A673 (cell line): ENCODE measurements around the gene CMTM4. TPM values are rescaled to one million over a fixed set of nuclear protein-coding genes. Genes with fewer than 3 reads are reported as not detected.

ENCODE experiments used
- BruUV-seq: library from RNA; stranded (reverse); fragments of 400-500 nt; replicated peaks from 2 replicates; lab custom pipeline; 2021; lab: Mats Ljungman, UMichigan
- CTCF ChIA-PET: fragments of 300-600 bp; sonication (Branson Sonifier 250); formaldehyde crosslinking; loops from one replicate; lab custom pipeline; 2022; ENCODE audit warnings: antibody characterized with exemption; lab: Charles Lee
- POLR2A ChIA-PET: fragments of 300-600 bp; sonication (Branson Sonifier 250); formaldehyde crosslinking; loops from one replicate; lab custom pipeline; 2022; ENCODE audit warnings: antibody characterized with exemption; ENCODE audit not compliant: low non-redundant PET; lab: Charles Lee
- DNase-seq: peaks from one replicate; pipeline ENCODE4 v3.0.0-alpha.2; 2015; ENCODE audit warnings: low spot score
- H3K27ac ChIP-seq: fragments of 200-600 bp; sonication (generic); 2 replicates; pipeline ENCODE4 v1.5.1; 2016; ENCODE audit warnings: mixed run types, low read depth, mild to moderate bottlenecking, mixed read lengths, antibody characterized with exemption, low read length; ENCODE audit not compliant: poor library complexity, severe bottlenecking
- H3K27me3 ChIP-seq: fragments of 200-600 bp; sonication (generic); replicated peaks from 2 replicates; pipeline ENCODE4 v1.6.1; 2017; ENCODE audit warnings: mixed run types, low read depth, mild to moderate bottlenecking, mixed read lengths, antibody characterized with exemption, low read length; ENCODE audit not compliant: insufficient read depth, poor library complexity
- H3K36me3 ChIP-seq: fragments of 200-600 bp; sonication (generic); 2 replicates; pipeline ENCODE4 v1.6.1; 2016; ENCODE audit warnings: mixed run types, mild to moderate bottlenecking, mixed read lengths, antibody characterized with exemption, low read length; ENCODE audit not compliant: insufficient read depth, poor library complexity, severe bottlenecking
- H3K4me1 ChIP-seq: fragments of 200-600 bp; sonication (generic); 2 replicates; pipeline ENCODE4 v1.6.1; 2017; ENCODE audit warnings: mixed run types, mild to moderate bottlenecking, mixed read lengths, antibody characterized with exemption, low read length; ENCODE audit not compliant: insufficient read depth, poor library complexity, severe bottlenecking
- H3K4me3 ChIP-seq: fragments of 200-600 bp; sonication (generic); 2 replicates; pipeline ENCODE4 v1.5.1; 2016; ENCODE audit warnings: low read depth, mixed run types, mild to moderate bottlenecking, mixed read lengths, low read length; ENCODE audit not compliant: poor library complexity, severe bottlenecking
- H3K9me3 ChIP-seq: fragments of 200-600 bp; sonication (generic); 2 replicates; pipeline ENCODE4 v1.6.1; 2016; ENCODE audit warnings: mixed run types, low read depth, mild to moderate bottlenecking, mixed read lengths, antibody characterized with exemption, low read length; ENCODE audit not compliant: poor library complexity, severe bottlenecking
- EZH2 ChIP-seq: fragments of 200-600 bp; sonication (generic); IDR thresholded peaks from 2 replicates; pipeline ENCODE4 v1.6.1; 2017; ENCODE audit warnings: borderline replicate concordance, low read depth, mild to moderate bottlenecking, mixed read lengths, antibody characterized with exemption, low read length; ENCODE audit not compliant: poor library complexity, severe bottlenecking
- intact Hi-C: fragments of 100-400 bp; cut with micrococcal nuclease; formaldehyde crosslinking; loops from one replicate; pipeline ENCODE4 v1.10.0; 2022; ENCODE audit not compliant: unreplicated experiment
- total RNA-seq: library from RNA; stranded (reverse); gene quantifications from 2 replicates; pipeline ENCODE4 v1.2.3, GENCODE V29; 2021
- TF ChIP-seq, protein P1 (sequence below): fragments of 300-800, 200-600 bp; sonication (generic); conservative IDR thresholded peaks from 2 replicates; pipeline ENCODE4 v1.5.1; 2017; ENCODE audit warnings: low read depth, mild to moderate bottlenecking, antibody characterized with exemption, low read length, moderate library complexity, mixed read lengths

CMTM4 gene
- total RNA-seq, 1 experiment from 2014 or later = 30.3 TPM

DNA sequence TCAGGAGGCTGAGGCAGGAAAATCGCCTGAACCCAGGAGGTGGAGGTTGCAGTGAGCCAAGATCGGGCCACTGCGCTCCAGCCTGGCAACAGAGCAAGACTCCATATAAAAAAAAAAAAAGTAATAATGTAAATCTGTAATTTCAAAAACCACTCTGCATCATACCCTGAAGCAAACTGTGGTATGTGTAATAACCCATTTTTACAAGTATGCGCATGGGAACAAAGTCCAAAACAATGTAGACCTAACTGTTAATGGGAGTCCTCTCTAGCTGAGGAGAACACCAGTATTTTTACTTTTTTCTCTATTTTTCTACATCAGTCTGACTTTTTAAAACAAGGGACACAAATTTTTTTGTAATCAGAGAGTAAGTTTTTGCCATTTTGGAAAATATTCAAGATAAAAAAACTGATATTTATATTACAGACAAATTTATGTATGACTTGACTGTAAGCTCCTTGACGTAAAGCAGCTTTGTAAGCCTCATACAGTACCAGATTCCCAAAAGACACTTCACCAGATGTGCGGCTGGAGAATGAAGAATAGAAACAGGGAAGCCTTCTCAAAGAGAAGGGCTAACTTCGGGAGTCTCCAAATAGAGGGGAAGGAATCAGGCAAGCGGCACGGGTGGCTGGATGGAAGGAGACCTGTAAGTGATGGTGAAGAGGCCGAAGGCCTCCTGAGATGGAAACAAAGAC lies 25.7 kb downstream of the CMTM4 start:
- TF ChIP-seq, protein P1, sequence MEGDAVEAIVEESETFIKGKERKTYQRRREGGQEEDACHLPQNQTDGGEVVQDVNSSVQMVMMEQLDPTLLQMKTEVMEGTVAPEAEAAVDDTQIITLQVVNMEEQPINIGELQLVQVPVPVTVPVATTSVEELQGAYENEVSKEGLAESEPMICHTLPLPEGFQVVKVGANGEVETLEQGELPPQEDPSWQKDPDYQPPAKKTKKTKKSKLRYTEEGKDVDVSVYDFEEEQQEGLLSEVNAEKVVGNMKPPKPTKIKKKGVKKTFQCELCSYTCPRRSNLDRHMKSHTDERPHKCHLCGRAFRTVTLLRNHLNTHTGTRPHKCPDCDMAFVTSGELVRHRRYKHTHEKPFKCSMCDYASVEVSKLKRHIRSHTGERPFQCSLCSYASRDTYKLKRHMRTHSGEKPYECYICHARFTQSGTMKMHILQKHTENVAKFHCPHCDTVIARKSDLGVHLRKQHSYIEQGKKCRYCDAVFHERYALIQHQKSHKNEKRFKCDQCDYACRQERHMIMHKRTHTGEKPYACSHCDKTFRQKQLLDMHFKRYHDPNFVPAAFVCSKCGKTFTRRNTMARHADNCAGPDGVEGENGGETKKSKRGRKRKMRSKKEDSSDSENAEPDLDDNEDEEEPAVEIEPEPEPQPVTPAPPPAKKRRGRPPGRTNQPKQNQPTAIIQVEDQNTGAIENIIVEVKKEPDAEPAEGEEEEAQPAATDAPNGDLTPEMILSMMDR = no peak
- TF ChIP-seq EZH2 = no peak
- CTCF ChIA-PET = interaction anchor here (0.6 kb wide), 2 partner anchors 83 to 678 kb away, joined by 3 read pairs; no protein-coding TSS in a partner anchor

DNA sequence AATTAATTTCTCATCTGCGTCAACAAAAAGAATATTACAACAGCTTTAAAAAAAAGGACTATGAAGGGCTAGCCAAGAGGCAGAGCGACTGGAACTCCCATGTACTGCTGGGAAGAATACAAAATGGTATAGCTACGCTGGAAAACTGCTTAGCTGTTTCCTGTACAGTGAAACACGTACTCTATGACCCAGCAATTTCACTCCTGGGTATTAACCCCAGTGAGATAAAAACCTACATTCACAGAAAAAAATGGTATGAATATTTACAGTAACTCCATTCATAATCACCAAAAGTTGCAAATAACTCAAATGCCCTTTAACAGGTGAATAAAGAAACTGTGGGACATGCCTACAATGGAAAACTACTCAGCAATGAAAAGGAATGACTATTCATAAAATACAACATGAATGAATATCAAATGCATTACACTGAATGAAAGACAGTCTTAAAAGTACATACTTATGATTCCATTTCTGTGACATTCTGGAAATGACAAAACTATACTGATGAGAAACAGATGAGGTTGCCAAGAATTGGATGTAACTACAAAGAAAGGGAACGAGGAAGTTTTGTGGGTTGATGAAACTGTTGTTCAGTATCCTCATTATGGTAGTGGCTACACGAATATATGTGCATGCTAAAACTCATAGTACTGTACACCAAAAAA lies 27.6 kb downstream of the CMTM4 start:
- H3K9me3 ChIP-seq = no peaks in the 10 kb centered on the region
- BruUV-seq = no TSS peak
- no peak overlapping the region for H3K4me3 ChIP-seq
- TF ChIP-seq, protein P1 = no peak
- no peak for TF ChIP-seq EZH2
- no peak overlapping the region for H3K27ac ChIP-seq
- intact Hi-C loops = no loop called here
- H3K4me1 ChIP-seq = no peaks in the 10 kb centered on the region
- DNase-seq = no peak
- no peaks in the 10 kb centered on the region for H3K36me3 ChIP-seq
- ChIA-PET POLR2A (interaction anchor here (0.6 kb wide), 1 partner anchor 127 kb away, joined by 4 read pairs; no protein-coding TSS in a partner anchor), CTCF (no interaction called here)
- H3K27me3 ChIP-seq = no peaks in the 10 kb centered on the region

More for the DNA sequence above, 25.7 kb downstream of the CMTM4 start:
- DNase-seq = no peak
- intact Hi-C loops = no loop called here
- no peak overlapping the region for H3K27ac ChIP-seq
- H3K27me3 ChIP-seq = no peaks in the 10 kb centered on the region
- POLR2A ChIA-PET = interaction anchor here (0.6 kb wide), 1 partner anchor 14 kb away, joined by 4 read pairs; no protein-coding TSS in a partner anchor
- no peaks in the 10 kb centered on the region for H3K36me3 ChIP-seq
- no peak overlapping the region for H3K4me3 ChIP-seq
- no TSS peak for BruUV-seq
- no peaks in the 10 kb centered on the region for H3K9me3 ChIP-seq
- H3K4me1 ChIP-seq = no peaks in the 10 kb centered on the region

DNA sequence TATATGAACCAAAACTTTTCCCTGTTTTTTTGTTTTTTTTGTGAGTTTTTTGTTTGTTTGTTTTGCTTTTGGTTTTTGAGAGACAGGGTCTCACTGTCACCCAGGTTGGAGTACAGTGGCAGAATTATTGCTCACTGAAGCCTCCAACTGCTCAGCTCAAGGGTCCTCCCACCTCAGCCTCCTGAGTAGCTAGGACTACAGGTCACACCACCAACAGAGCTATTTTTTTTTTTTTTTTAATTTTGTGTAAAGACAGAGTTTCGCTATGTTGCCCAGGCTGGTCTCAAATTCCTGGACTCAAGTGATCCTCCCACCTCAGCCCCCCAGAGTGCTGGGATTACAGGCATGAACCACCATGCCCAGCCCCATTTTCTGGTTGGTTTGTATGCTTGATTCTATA lies 28.6 kb downstream of the CMTM4 start:
- ChIA-PET POLR2A (no interaction called here), CTCF (no interaction called here)
- no peak overlapping the region for H3K27ac ChIP-seq
- no peak for TF ChIP-seq EZH2
- TF ChIP-seq, protein P1 = no peak
- H3K36me3 ChIP-seq = no peaks in the 10 kb centered on the region
- DNase-seq = no peak
- no peaks in the 10 kb centered on the region for H3K27me3 ChIP-seq
- no peaks in the 10 kb centered on the region for H3K4me1 ChIP-seq
- BruUV-seq = no TSS peak
- no peaks in the 10 kb centered on the region for H3K9me3 ChIP-seq
- intact Hi-C loops = no loop called here
- H3K4me3 ChIP-seq = no peak overlapping the region
